Endothelial cell of umbilical vein (primary cell): Measurements from ENCODE around the gene IL6. TPM values are rescaled to one million over a fixed set of nuclear protein-coding genes. Genes with fewer than 3 reads are reported as not detected.
"Not testable (repeated sequence)": the region's sequence is repeated elsewhere in the genome, so short reads cannot be mapped to it uniquely, and the experiment has no call there.

Experiments
- BruUV-seq: library from RNA; stranded (reverse); fragments of 400-500 nt; replicated peaks from 2 replicates; lab custom pipeline; 2021; lab: Mats Ljungman, UMichigan
- CTCF ChIA-PET: fragments of 300-600, 350-600 bp; sonication (Branson Sonifier 250); formaldehyde crosslinking; loops from one replicate; lab custom pipeline; 2021; ENCODE audit warnings: antibody characterized with exemption, inconsistent platforms; lab: Charles Lee
- POLR2A ChIA-PET: fragments of 300-600, 350-600 bp; sonication (Branson Sonifier 250); formaldehyde crosslinking; loops from one replicate; lab custom pipeline; 2021; ENCODE audit warnings: antibody characterized with exemption, inconsistent platforms; lab: Charles Lee
- DNase-seq: peaks from one replicate; pipeline ENCODE4 v3.0.0-alpha.2; 2011; ENCODE audit warnings: low read depth, low spot score
- FAIRE-seq: peaks from 2 replicates; lab custom pipeline; 2011; peaks lifted over from hg19 to GRCh38; lab: Jason Lieb, UNC
- H2AFZ ChIP-seq: 2 replicates; pipeline ENCODE4 v1.6.0; 2012; ENCODE audit warnings: low read depth, low read length, control low read depth, inconsistent platforms
- H3K27ac ChIP-seq: 2 replicates; pipeline ENCODE4 v1.5.1; 2011; ENCODE audit warnings: low read depth, mild to moderate bottlenecking, control low read depth, low read length, moderate library complexity; ENCODE audit not compliant: insufficient read depth
- H3K27me3 ChIP-seq, 2 experiments: 2 replicates each; pipeline versions ENCODE4 v1.6.0 to v1.6.1; 2011; ENCODE audit warnings: low read length in 2 of 2, mixed read lengths in 1 of 2; ENCODE audit not compliant: control insufficient read depth in 2 of 2, insufficient read depth in 2 of 2
- H3K36me3 ChIP-seq, 2 experiments: 2 replicates in 1 of 2; 3 replicates in 1 of 2; pipeline ENCODE4 v1.5.1; 2011; ENCODE audit warnings: low read length in 2 of 2, mild to moderate bottlenecking in 1 of 2, moderate library complexity in 1 of 2; ENCODE audit not compliant: control insufficient read depth in 2 of 2, insufficient read depth in 2 of 2; ENCODE audit errors: extremely low read depth in 1 of 2
- H3K4me1 ChIP-seq: 3 replicates; pipeline ENCODE4 v1.5.1; 2011; ENCODE audit warnings: mild to moderate bottlenecking, low read length; ENCODE audit not compliant: control insufficient read depth, insufficient read depth; ENCODE audit errors: extremely low read depth
- H3K4me2 ChIP-seq: 2 replicates; pipeline ENCODE4 v1.6.1; 2011; ENCODE audit warnings: low read length, control low read depth, mixed read lengths; ENCODE audit not compliant: insufficient read depth
- H3K4me3 ChIP-seq, 3 experiments: fragments of 200-600 bp in 1 of 3; sonication (generic), shearing (Covaris generic) in 1 of 3; replicated peaks in 1 of 3; 2 replicates each; pipeline ENCODE4 v1.5.1; 2011 to 2016; ENCODE audit warnings: control low read depth in 3 of 3, low read length in 3 of 3, mild to moderate bottlenecking in 2 of 3, inconsistent platforms in 1 of 3, low read depth in 1 of 3, moderate library complexity in 1 of 3; ENCODE audit not compliant: insufficient read depth in 1 of 3
- H3K79me2 ChIP-seq: 2 replicates; pipeline ENCODE4 v1.6.0; 2012; ENCODE audit warnings: low read length, inconsistent platforms; ENCODE audit not compliant: control insufficient read depth, insufficient read depth
- H3K9ac ChIP-seq: replicated peaks from 2 replicates; pipeline ENCODE3; 2011; ENCODE audit warnings: low read length, control low read depth; ENCODE audit not compliant: insufficient read depth; ENCODE audit errors: extremely low read depth
- H3K9me1 ChIP-seq: replicated peaks from 3 replicates; pipeline ENCODE4 v1.6.0; 2011; ENCODE audit warnings: mild to moderate bottlenecking, low read length; ENCODE audit not compliant: control insufficient read depth, insufficient read depth; ENCODE audit errors: extremely low read depth
- H3K9me3 ChIP-seq: replicated peaks from 2 replicates; pipeline ENCODE4 v1.5.1; 2012; ENCODE audit warnings: low read length, inconsistent platforms; ENCODE audit not compliant: control insufficient read depth, insufficient read depth
- H4K20me1 ChIP-seq: replicated peaks from 2 replicates; pipeline ENCODE3; 2011; ENCODE audit warnings: mild to moderate bottlenecking, low read length; ENCODE audit not compliant: control insufficient read depth, insufficient read depth; ENCODE audit errors: extremely low read depth
- dilution Hi-C: fragments of 300-500 bp; cut with MboI; formaldehyde crosslinking; loops from one replicate; pipeline ENCODE4 v1.15.0; 2019; ENCODE audit warnings: low sequenced_read_pairs; ENCODE audit not compliant: extremely low pct_ligation_motif_present
- intact Hi-C: fragments of 100-400 bp; cut with micrococcal nuclease; formaldehyde crosslinking; loops from one replicate; pipeline ENCODE4 v1.10.0; 2022
- polyA plus RNA-seq, 4 experiments: library from polyadenylated mRNA; depleted of rRNA in 3 of 4; stranded (reverse) in 3 of 4; unstranded in 1 of 4; fragments of >200 nt; gene quantifications; 2 replicates each; pipeline versions ENCODE4 v1.2.1 to v1.2.3, GENCODE V29; 2011 to 2012; ENCODE audit warnings: missing spikeins in 1 of 4
- total RNA-seq: library from RNA; stranded (reverse); gene quantifications from 2 replicates; pipeline ENCODE4 v1.2.3, GENCODE V29; 2021

Gene IL6
- total and polyA plus RNA-seq, 2 donors (not counting 3 experiments of a cell fraction or from before 2014, with no cell fraction given), result 11.0 to 16.5 TPM

DNA sequence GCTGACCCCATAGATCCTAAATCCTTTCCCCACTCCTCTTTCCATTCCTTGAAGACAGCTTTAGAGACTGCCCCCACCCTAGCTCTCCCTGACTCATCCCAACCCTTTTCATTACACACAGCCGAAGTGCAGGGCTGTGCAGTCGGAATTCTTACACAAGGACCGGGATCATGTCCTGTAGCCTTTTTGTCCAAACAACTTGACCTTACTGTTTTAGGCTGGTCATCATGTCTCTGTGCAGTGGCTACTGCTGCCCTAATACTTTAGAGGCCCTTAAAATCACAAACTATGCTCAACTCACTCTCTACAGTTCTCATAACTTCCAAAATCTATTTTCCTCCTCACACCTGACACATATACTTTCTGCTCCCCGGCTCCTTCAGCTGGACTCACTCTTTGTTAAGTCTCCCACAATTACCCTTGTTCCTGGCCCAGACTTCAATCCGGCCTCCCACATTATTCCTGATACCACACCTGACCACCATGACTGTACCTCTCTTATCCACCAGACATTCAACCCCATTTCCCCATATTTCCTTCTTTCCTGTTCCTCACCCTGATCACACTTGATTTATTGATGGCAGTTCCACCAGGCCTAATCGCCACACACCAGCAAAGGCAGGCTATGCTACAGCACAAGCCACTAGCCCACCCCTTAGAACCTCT lies 19.8 kb upstream of the IL6 start:
- H3K4me3 ChIP-seq, H3K4me2 ChIP-seq, H3K27ac ChIP-seq, H3K36me3 ChIP-seq, H4K20me1 ChIP-seq, H2AFZ ChIP-seq, H3K27me3 ChIP-seq, FAIRE-seq, H3K79me2 ChIP-seq, BruUV-seq, CTCF ChIA-PET, H3K9ac ChIP-seq, intact Hi-C loops, H3K9me1 ChIP-seq, H3K9me3 ChIP-seq, H3K4me1 ChIP-seq, POLR2A ChIA-PET, dilution Hi-C loops, DNase-seq: not testable (repeated sequence)

DNA sequence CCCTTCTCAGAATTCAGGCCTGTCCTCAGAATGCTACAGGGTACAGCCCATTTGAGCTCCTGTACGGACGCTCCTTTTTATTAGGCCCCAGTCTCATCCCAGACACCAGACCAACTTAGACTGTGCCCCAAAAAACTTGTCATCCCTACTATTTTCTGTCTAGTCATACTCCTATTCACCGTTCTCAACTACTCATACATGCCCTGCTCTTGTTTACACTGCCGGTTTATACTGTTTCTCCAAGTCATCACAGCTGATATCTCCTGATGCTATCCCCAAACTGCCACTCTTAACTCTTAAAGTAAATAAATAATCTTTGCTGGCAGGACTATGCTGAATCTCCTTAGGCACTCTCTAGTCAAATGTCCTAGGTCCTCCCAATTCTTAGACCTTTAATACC lies 18.8 kb upstream of the IL6 start:
- H3K9me3 ChIP-seq, POLR2A ChIA-PET, BruUV-seq, H3K27ac ChIP-seq, H3K9ac ChIP-seq, H3K27me3 ChIP-seq, CTCF ChIA-PET, dilution Hi-C loops, H3K4me2 ChIP-seq, H3K4me1 ChIP-seq, intact Hi-C loops, H3K4me3 ChIP-seq, H2AFZ ChIP-seq, FAIRE-seq, H4K20me1 ChIP-seq, DNase-seq, H3K36me3 ChIP-seq, H3K9me1 ChIP-seq, H3K79me2 ChIP-seq: not testable (repeated sequence)

DNA sequence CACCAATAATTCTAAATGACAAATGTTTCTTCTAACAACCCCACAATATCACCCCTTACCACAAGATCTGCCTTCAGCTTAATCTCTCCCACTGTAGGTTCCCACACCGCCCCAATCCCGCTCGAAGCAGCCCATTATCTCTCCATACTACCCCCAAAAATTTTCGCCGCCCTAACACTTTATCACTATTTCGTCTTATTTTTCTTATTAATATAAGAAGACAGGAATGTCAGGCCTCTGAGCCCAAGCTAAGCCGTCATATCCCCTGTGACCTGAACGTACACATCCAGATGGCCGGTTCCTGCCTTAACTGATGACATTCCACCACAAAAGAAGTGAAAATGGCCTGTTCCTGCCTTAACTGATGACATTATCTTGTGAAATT lies 18.3 kb upstream of the IL6 start:
- H3K9ac ChIP-seq, H3K4me2 ChIP-seq, dilution Hi-C loops, H3K79me2 ChIP-seq, intact Hi-C loops, H2AFZ ChIP-seq, H3K27ac ChIP-seq, H4K20me1 ChIP-seq, H3K4me3 ChIP-seq, H3K27me3 ChIP-seq, DNase-seq, H3K4me1 ChIP-seq, POLR2A ChIA-PET, BruUV-seq, H3K36me3 ChIP-seq, H3K9me1 ChIP-seq, H3K9me3 ChIP-seq, FAIRE-seq, CTCF ChIA-PET: not testable (repeated sequence)

DNA sequence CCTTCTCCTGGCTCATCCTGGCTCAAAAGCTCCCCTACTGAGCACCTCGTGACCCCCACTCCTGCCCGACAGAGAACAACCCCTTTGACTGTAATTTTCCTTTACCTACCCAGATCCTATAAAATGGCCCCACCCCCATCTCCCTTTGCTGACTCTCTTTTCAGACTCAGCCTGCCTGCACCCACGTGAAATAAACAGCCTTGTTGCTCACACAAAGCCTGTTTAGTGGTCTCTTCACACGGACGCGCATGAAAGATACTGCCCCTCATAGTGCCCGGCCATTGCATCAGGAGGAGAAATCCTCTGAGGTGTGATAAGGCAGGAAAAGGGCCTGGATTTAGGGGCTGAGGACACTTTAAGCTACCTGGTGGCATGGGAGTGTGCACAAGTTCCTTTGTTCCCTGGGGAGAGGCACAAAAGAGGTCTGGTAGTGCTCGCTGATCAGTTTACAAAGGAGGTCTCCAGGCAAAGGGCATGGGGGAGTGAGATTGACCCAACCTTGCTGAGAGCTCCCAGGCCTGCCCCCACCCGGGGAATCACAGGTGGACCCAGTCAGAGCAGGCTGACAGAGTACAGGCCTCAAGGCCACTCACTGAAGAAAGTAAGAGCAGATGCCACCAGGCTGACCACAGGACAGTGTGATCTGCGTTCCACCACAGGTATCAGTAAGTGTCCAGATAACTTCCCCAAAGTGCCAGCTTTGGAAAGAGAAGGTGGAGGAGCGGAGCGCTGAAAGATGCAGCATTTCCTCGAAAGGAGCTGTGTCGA lies 17.8 kb upstream of the IL6 start:
- POLR2A ChIA-PET, H3K9me1 ChIP-seq, H3K4me3 ChIP-seq, H3K4me1 ChIP-seq, H3K36me3 ChIP-seq, H3K27ac ChIP-seq, FAIRE-seq, BruUV-seq, H3K9me3 ChIP-seq, intact Hi-C loops, DNase-seq, H3K4me2 ChIP-seq, H4K20me1 ChIP-seq, H3K9ac ChIP-seq, H2AFZ ChIP-seq, H3K79me2 ChIP-seq, dilution Hi-C loops, H3K27me3 ChIP-seq: not testable (repeated sequence)
- CTCF ChIA-PET, result interaction anchor here (0.9 kb wide), 1 partner anchor 9 kb away, joined by 4 read pairs; no protein-coding TSS in a partner anchor
